Activated naive CD4-positive, alpha-beta T cell treated with anti-CD3 and anti-CD28 coated beads for 36 hours (primary cell): ENCODE results near the gene SRCIN1. TPM values are rescaled to one million over a fixed set of nuclear protein-coding genes. Genes with fewer than 3 reads are reported as not detected.
"Not testable (repeated sequence)": the region's sequence is repeated elsewhere in the genome, so short reads cannot be mapped to it uniquely, and the experiment has no call there.

Experiments used
- CTCF ChIA-PET: fragments of 350-600 bp; sonication (Branson Sonifier 250); formaldehyde crosslinking; loops from one replicate; lab custom pipeline; 2021; ENCODE audit warnings: antibody characterized with exemption; lab: Charles Lee
- DNase-seq: peaks from one replicate; pipeline ENCODE4 v3.0.0-alpha.2; 2020
- H3K27ac Mint-ChIP-seq: one replicate; pipeline ENCODE4 v1.8.0; 2021; ENCODE audit warnings: mild to moderate bottlenecking, mixed read lengths
- H3K27me3 Mint-ChIP-seq: one replicate; pipeline ENCODE4 v1.8.0; 2021; ENCODE audit warnings: low read depth, mixed read lengths
- H3K36me3 Mint-ChIP-seq: one replicate; pipeline ENCODE4 v1.8.0; 2021; ENCODE audit warnings: low read depth, mixed read lengths
- H3K4me1 Mint-ChIP-seq: one replicate; pipeline ENCODE4 v1.8.0; 2021; ENCODE audit warnings: low read depth, mixed read lengths
- H3K4me3 Mint-ChIP-seq: one replicate; pipeline ENCODE4 v1.8.0; 2021; ENCODE audit warnings: mild to moderate bottlenecking, moderate library complexity, mixed read lengths
- H3K9me3 Mint-ChIP-seq: one replicate; pipeline ENCODE4 v1.8.0; 2021; ENCODE audit warnings: mixed read lengths
- intact Hi-C: fragments of 100-400 bp; cut with micrococcal nuclease; formaldehyde crosslinking; loops from one replicate; pipeline ENCODE4 v1.15.1; 2023
- total RNA-seq, 2 experiments: library from RNA; stranded (reverse); gene quantifications; one replicate each; pipeline ENCODE4 v1.2.3, GENCODE V29; 2021

Gene SRCIN1
- total RNA-seq, 2 experiments from 2014 or later: 0.67 to 0.94 TPM

GRCh38 chr17:38507921-38508569 is 97.7 kb downstream of the SRCIN1 start:
- H3K36me3 Mint-ChIP-seq: no peaks in the 10 kb centered on the region
- DNase-seq: no peak
- CTCF ChIA-PET: interaction anchor here (1.1 to 1.8 kb wide), 2 partner anchors 9 to 15 kb away, joined by 3 to 4 read pairs; no protein-coding TSS in a partner anchor
- H3K4me3 Mint-ChIP-seq: no peak overlapping the region
- peaks cover 10% of the 10 kb centered on the region for H3K4me1 Mint-ChIP-seq
- H3K27me3 Mint-ChIP-seq: peaks cover 34% of the 10 kb centered on the region
- H3K9me3 Mint-ChIP-seq: no peaks in the 10 kb centered on the region
- intact Hi-C loops: loop anchor here (5.0 kb wide), 1 partner anchor 239 kb away; the partner anchor contains the start of gene PCGF2
- H3K27ac Mint-ChIP-seq: no peak overlapping the region

GRCh38 chr17:38507436-38507835 is 98.3 kb downstream of the SRCIN1 start:
- Mint-ChIP-seq H3K36me3 (no peaks in the 10 kb centered on the region), H3K4me3 (no peak overlapping the region), H3K27me3 (peaks cover 31% of the 10 kb centered on the region), H3K27ac (no peak overlapping the region), H3K9me3 (no peaks in the 10 kb centered on the region), H3K4me1 (peaks cover 10% of the 10 kb centered on the region)
- DNase-seq: no peak
- intact Hi-C loops: loop anchor here (5.0 kb wide), 1 partner anchor 240 kb away; the partner anchor contains the start of gene PCGF2
- CTCF ChIA-PET: interaction anchor here (1.8 kb wide), 1 partner anchor 15 kb away, joined by 4 read pairs; no protein-coding TSS in a partner anchor

GRCh38 chr17:38504216-38504615 is 101.5 kb downstream of the SRCIN1 start:
- H3K27me3 Mint-ChIP-seq: peaks cover 11% of the 10 kb centered on the region
- no peaks in the 10 kb centered on the region for H3K4me1 Mint-ChIP-seq
- intact Hi-C loops: no loop called here
- H3K27ac Mint-ChIP-seq: no peak overlapping the region
- no peaks in the 10 kb centered on the region for H3K9me3 Mint-ChIP-seq
- no peak overlapping the region for H3K4me3 Mint-ChIP-seq
- CTCF ChIA-PET: no interaction called here
- DNase-seq: no peak
- H3K36me3 Mint-ChIP-seq: no peaks in the 10 kb centered on the region

GRCh38 chr17:38503286-38503913 is 102.4 kb downstream of the SRCIN1 start:
- H3K27me3 Mint-ChIP-seq, H3K27ac Mint-ChIP-seq, intact Hi-C loops, CTCF ChIA-PET, H3K36me3 Mint-ChIP-seq, H3K4me1 Mint-ChIP-seq, DNase-seq, H3K4me3 Mint-ChIP-seq, H3K9me3 Mint-ChIP-seq: not testable (repeated sequence)

GRCh38 chr17:38501718-38502117 is 104.0 kb downstream of the SRCIN1 start:
- H3K4me1 Mint-ChIP-seq, H3K36me3 Mint-ChIP-seq, H3K27ac Mint-ChIP-seq, CTCF ChIA-PET, DNase-seq, H3K9me3 Mint-ChIP-seq, H3K4me3 Mint-ChIP-seq, intact Hi-C loops, H3K27me3 Mint-ChIP-seq: not testable (repeated sequence)

- H3K4me3 Mint-ChIP-seq, intact Hi-C loops, H3K4me1 Mint-ChIP-seq, H3K36me3 Mint-ChIP-seq, DNase-seq, H3K27ac Mint-ChIP-seq, H3K27me3 Mint-ChIP-seq, H3K9me3 Mint-ChIP-seq, CTCF ChIA-PET: not testable (repeated sequence)
These were observed 106.5 kb downstream of the SRCIN1 start for GRCh38 chr17:38499230-38499629.

GRCh38 chr17:38498353-38498752 is 107.4 kb downstream of the SRCIN1 start:
- Mint-ChIP-seq H3K4me1 (no peaks in the 10 kb centered on the region), H3K27me3 (no peaks in the 10 kb centered on the region), H3K4me3 (no peak overlapping the region), H3K9me3 (peaks cover 4% of the 10 kb centered on the region), H3K27ac (no peak overlapping the region), H3K36me3 (no peaks in the 10 kb centered on the region)
- CTCF ChIA-PET: no interaction called here
- intact Hi-C loops: no loop called here
- no peak for DNase-seq

GRCh38 chr17:38497656-38498055 is 108.1 kb downstream of the SRCIN1 start:
- CTCF ChIA-PET: interaction anchor here (0.7 to 1.3 kb wide), 2 partner anchors 76 to 170 kb away, joined by 3 read pairs; no protein-coding TSS in a partner anchor
- H3K27me3 Mint-ChIP-seq, H3K27ac Mint-ChIP-seq, intact Hi-C loops, DNase-seq, H3K4me3 Mint-ChIP-seq, H3K4me1 Mint-ChIP-seq, H3K36me3 Mint-ChIP-seq, H3K9me3 Mint-ChIP-seq: not testable (repeated sequence)

- not testable (repeated sequence) for H3K9me3 Mint-ChIP-seq, H3K36me3 Mint-ChIP-seq, H3K27me3 Mint-ChIP-seq, H3K4me3 Mint-ChIP-seq, H3K27ac Mint-ChIP-seq, H3K4me1 Mint-ChIP-seq, DNase-seq
- CTCF ChIA-PET: interaction anchor here (0.6 kb wide), 1 partner anchor 269 kb away, joined by 4 read pairs; no protein-coding TSS in a partner anchor
- intact Hi-C loops: loop anchor here (5.0 kb wide), 1 partner anchor 142 kb away; the partner anchor contains the start of gene SOCS7
These were observed 111.6 kb downstream of the SRCIN1 start for GRCh38 chr17:38494152-38494551.

- not testable (repeated sequence) for H3K27me3 Mint-ChIP-seq, H3K27ac Mint-ChIP-seq, H3K9me3 Mint-ChIP-seq, H3K4me3 Mint-ChIP-seq, H3K36me3 Mint-ChIP-seq, H3K4me1 Mint-ChIP-seq
- CTCF ChIA-PET: interaction anchor here (0.7 to 1.8 kb wide), 9 partner anchors 15 to 200 kb away, joined by 3 to 6 read pairs (median 4); no protein-coding TSS in a partner anchor
- DNase-seq: peak; percentile 98
- intact Hi-C loops: loop anchor here (1.0 to 5.0 kb wide), 7 partner anchors 17 to 175 kb away; partner anchors contain the start of gene SOCS7
These were observed 113.4 kb downstream of the SRCIN1 start for GRCh38 chr17:38492067-38493040.

- intact Hi-C loops: loop anchor here (1.0 to 5.0 kb wide), 7 partner anchors 18 to 176 kb away; partner anchors contain the start of gene SOCS7
These were observed 114.2 kb downstream of the SRCIN1 start for GRCh38 chr17:38491346-38492066.

More at GRCh38 chr17:38491346-38492066, 114.2 kb downstream of the SRCIN1 start:
- not testable (repeated sequence) for H3K4me3 Mint-ChIP-seq, DNase-seq, H3K4me1 Mint-ChIP-seq, H3K36me3 Mint-ChIP-seq, H3K27ac Mint-ChIP-seq, H3K9me3 Mint-ChIP-seq, H3K27me3 Mint-ChIP-seq
- CTCF ChIA-PET: interaction anchor here (1.0 to 1.8 kb wide), 5 partner anchors 45 to 176 kb away, joined by 3 to 6 read pairs (median 4); no protein-coding TSS in a partner anchor
